Keratinocyte (primary cell): ENCODE results near the gene MBNL2.

ENCODE experiments used
- EZH2 ChIP-seq: IDR thresholded peaks from one replicate; pipeline ENCODE4 v1.6.1; 2012; ENCODE audit warnings: inconsistent platforms, mild to moderate bottlenecking, low read length, moderate library complexity
- TF ChIP-seq, protein P1 (sequence below), 3 experiments: IDR thresholded peaks in 1 of 3; conservative IDR thresholded peaks in 1 of 3; optimal IDR thresholded peaks in 1 of 3; 2 replicates in 2 of 3; 3 replicates in 1 of 3; pipeline versions ENCODE3 to v1.5.1; 2011; ENCODE audit warnings: low read length in 3 of 3, mild to moderate bottlenecking in 3 of 3, moderate library complexity in 2 of 3, control low read depth in 1 of 3, inconsistent platforms in 1 of 3; ENCODE audit not compliant: insufficient read depth in 2 of 3; ENCODE audit errors: extremely low read depth in 1 of 3

DNA sequence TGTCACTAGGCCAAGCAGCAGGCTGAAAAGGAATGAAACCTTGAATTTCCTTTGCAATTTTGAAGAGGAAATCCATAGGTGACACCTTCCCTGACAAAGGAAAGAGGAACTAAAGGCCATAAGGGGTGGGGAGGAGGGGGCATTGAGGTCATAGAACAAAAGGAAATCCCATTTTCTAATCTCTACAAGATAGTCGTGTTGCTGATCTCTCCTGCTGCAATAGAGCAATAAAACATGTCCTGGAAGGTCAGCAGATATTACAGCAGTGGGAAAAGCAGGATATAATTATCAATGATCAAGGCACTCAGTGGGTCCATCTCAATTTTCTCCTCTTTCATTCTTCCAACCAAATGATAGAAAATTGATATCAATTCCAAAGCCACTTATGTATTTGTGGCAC is 191.6 kb downstream of the MBNL2 start:
- TF ChIP-seq, protein P1, sequence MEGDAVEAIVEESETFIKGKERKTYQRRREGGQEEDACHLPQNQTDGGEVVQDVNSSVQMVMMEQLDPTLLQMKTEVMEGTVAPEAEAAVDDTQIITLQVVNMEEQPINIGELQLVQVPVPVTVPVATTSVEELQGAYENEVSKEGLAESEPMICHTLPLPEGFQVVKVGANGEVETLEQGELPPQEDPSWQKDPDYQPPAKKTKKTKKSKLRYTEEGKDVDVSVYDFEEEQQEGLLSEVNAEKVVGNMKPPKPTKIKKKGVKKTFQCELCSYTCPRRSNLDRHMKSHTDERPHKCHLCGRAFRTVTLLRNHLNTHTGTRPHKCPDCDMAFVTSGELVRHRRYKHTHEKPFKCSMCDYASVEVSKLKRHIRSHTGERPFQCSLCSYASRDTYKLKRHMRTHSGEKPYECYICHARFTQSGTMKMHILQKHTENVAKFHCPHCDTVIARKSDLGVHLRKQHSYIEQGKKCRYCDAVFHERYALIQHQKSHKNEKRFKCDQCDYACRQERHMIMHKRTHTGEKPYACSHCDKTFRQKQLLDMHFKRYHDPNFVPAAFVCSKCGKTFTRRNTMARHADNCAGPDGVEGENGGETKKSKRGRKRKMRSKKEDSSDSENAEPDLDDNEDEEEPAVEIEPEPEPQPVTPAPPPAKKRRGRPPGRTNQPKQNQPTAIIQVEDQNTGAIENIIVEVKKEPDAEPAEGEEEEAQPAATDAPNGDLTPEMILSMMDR (optimal IDR thresholded peaks at IDR 0.05 in 1 of 3, IDR thresholded peaks at IDR 0.05 in 1 of 3, conservative IDR thresholded peaks at IDR 0.05 in 1 of 3; ENCODE audit: extremely low read depth in 1 of 3, insufficient read depth in 2 of 3, low read length in 3 of 3) = no peak
- no peak for TF ChIP-seq EZH2
